Esophagus muscularis mucosa (tissue), 3 donors: ENCODE results near the gene DNAI2.

Source experiments
- CTCF ChIP-seq, 3 experiments: fragments of 200-600 bp in 2 of 3; fragments of 450-650 bp in 1 of 3; sonication (generic) in 2 of 3; IDR thresholded peaks; one replicate each; pipeline ENCODE4 v1.5.1; 2017 to 2019; ENCODE audit warnings: antibody characterized with exemption in 3 of 3, mild to moderate bottlenecking in 2 of 3, moderate library complexity in 1 of 3
- POLR2A ChIP-seq: fragments of 450-650 bp; IDR thresholded peaks from one replicate; pipeline ENCODE4 v1.6.1; 2017; ENCODE audit warnings: antibody characterized with exemption, moderate library complexity, mild to moderate bottlenecking, low read depth

DNA sequence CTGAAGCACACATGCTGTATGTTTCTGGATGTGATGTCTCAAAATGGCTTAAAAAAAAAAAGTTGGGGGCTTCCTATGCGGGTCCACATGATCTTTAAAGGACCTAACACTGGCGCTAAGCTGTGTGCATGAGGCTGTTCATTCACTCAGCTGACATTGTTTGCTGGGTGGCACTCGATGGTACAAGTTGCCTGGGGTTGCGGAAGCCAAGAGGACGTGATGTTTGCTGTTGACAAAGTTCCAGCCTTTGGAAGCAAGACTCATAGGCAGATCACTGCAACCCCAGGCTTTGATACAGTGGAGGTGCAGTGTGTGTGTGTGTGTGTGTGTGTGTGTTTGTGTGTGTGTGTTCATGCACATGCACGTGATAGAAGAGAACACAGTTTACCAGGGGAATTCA, 29.5 kb upstream of the DNAI2 start:
- TF ChIP-seq POLR2A (no peak), CTCF (IDR thresholded peaks at IDR 0.05) (no peak)
